Neuronal stem cell (in vitro differentiated cells): Measurements from ENCODE around the gene NFATC4.

Source experiments
- DNase-seq: peaks from one replicate; pipeline ENCODE4 v3.0.0-alpha.2; 2013; ENCODE audit warnings: low spot score
- H2AFZ ChIP-seq: one replicate; pipeline ENCODE4 v1.6.1; 2013; ENCODE audit warnings: mild to moderate bottlenecking, low read length, inconsistent platforms
- H2AK5ac ChIP-seq: 2 replicates; pipeline ENCODE4 v1.6.1; 2013; ENCODE audit warnings: low read depth, mild to moderate bottlenecking, inconsistent platforms, low read length, moderate library complexity, mixed read lengths
- H2BK120ac ChIP-seq: 2 replicates; pipeline ENCODE4 v1.6.1; 2013; ENCODE audit warnings: low read depth, mild to moderate bottlenecking, inconsistent platforms, low read length, moderate library complexity, mixed read lengths
- H2BK12ac ChIP-seq: one replicate; pipeline ENCODE4 v1.6.1; 2013; ENCODE audit warnings: low read length, inconsistent platforms
- H2BK15ac ChIP-seq: 2 replicates; pipeline ENCODE4 v1.6.1; 2013; ENCODE audit warnings: mild to moderate bottlenecking, low read length, inconsistent platforms, mixed read lengths
- H2BK5ac ChIP-seq: one replicate; pipeline ENCODE4 v1.6.1; 2013; ENCODE audit warnings: inconsistent platforms, mild to moderate bottlenecking, low read length, moderate library complexity
- H3K14ac ChIP-seq: one replicate; pipeline ENCODE4 v1.6.1; 2013; ENCODE audit warnings: low read length, inconsistent platforms
- H3K18ac ChIP-seq: 2 replicates; pipeline ENCODE4 v1.6.1; 2013; ENCODE audit warnings: low read length, inconsistent platforms
- H3K23ac ChIP-seq: 2 replicates; pipeline ENCODE4 v1.6.1; 2013; ENCODE audit warnings: low read depth, mild to moderate bottlenecking, mixed read lengths, low read length, inconsistent platforms; ENCODE audit not compliant: poor library complexity
- H3K27ac ChIP-seq: replicated peaks from 3 replicates; pipeline ENCODE4 v1.5.1; 2013; ENCODE audit warnings: low read length, inconsistent platforms
- H3K27me3 ChIP-seq, 3 experiments: 2 replicates each; pipeline ENCODE4 v1.6.1; 2013; ENCODE audit warnings: low read length in 3 of 3, mild to moderate bottlenecking in 2 of 3, inconsistent platforms in 1 of 3, low read depth in 1 of 3, mixed read lengths in 1 of 3, moderate library complexity in 1 of 3; ENCODE audit not compliant: control insufficient read depth in 3 of 3, insufficient read depth in 3 of 3
- H3K36me3 ChIP-seq, 2 donors: replicated peaks in 1 of 2; 2 replicates each; pipeline ENCODE4 v1.6.1; 2013; ENCODE audit warnings: low read length in 2 of 2; ENCODE audit not compliant: control insufficient read depth in 2 of 2, insufficient read depth in 2 of 2
- H3K4ac ChIP-seq: 2 replicates; pipeline ENCODE4 v1.6.1; 2013; ENCODE audit warnings: inconsistent platforms, mild to moderate bottlenecking, low read length, moderate library complexity
- H3K4me1 ChIP-seq, 2 donors: 1 replicate in 1 of 2; 2 replicates in 1 of 2; pipeline ENCODE4 v1.6.1; 2013; ENCODE audit warnings: low read length in 2 of 2, low read depth in 1 of 2; ENCODE audit not compliant: control insufficient read depth in 2 of 2, insufficient read depth in 1 of 2
- H3K4me2 ChIP-seq: one replicate; pipeline ENCODE4 v1.6.1; 2013; ENCODE audit warnings: mild to moderate bottlenecking, low read length, inconsistent platforms; ENCODE audit not compliant: insufficient read depth, poor library complexity, severe bottlenecking
- H3K4me3 ChIP-seq, 2 donors: 2 replicates each; pipeline ENCODE4 v1.5.1; 2013; ENCODE audit warnings: low read length in 2 of 2, mild to moderate bottlenecking in 2 of 2, inconsistent platforms in 1 of 2, moderate library complexity in 1 of 2
- H3K79me1 ChIP-seq: one replicate; pipeline ENCODE4 v1.6.1; 2013; ENCODE audit warnings: low read depth, mild to moderate bottlenecking, inconsistent platforms, low read length, moderate library complexity
- H3K9ac ChIP-seq: one replicate; pipeline ENCODE4 v1.6.1; 2013; ENCODE audit warnings: mild to moderate bottlenecking, low read depth, low read length, inconsistent platforms; ENCODE audit not compliant: poor library complexity
- H3K9me3 ChIP-seq, 2 donors: replicated peaks in 1 of 2; 2 replicates each; pipeline versions ENCODE3 to v1.6.1; 2013; ENCODE audit warnings: low read length in 2 of 2, mild to moderate bottlenecking in 2 of 2, inconsistent platforms in 1 of 2, low read depth in 1 of 2, mixed read lengths in 1 of 2, moderate library complexity in 1 of 2; ENCODE audit not compliant: control insufficient read depth in 2 of 2, insufficient read depth in 1 of 2
- H4K8ac ChIP-seq: one replicate; pipeline ENCODE4 v1.6.1; 2013; ENCODE audit warnings: low read depth, mild to moderate bottlenecking, inconsistent platforms, low read length, moderate library complexity
- H4K91ac ChIP-seq: one replicate; pipeline ENCODE4 v1.6.1; 2013; ENCODE audit warnings: low read length, low read depth, mild to moderate bottlenecking, inconsistent platforms; ENCODE audit not compliant: poor library complexity
- WGBS, 2 donors: extraction: QIAGEN DNeasy Blood & Tissue Kit; methylation state at CpG; one replicate each; pipeline ENCODE4 v1.1.7; 2013; ENCODE audit warnings: missing lambda C conversion rate in 2 of 2, mixed read lengths in 1 of 2; ENCODE audit not compliant: insufficient read length in 2 of 2, insufficient replicate concordance in 1 of 2; ENCODE audit errors: extremely low coverage in 2 of 2; 5-methylcytosine and 5-hydroxymethylcytosine counted together

The NFATC4 gene

GRCh38 chr14:24356208-24356607 is 11.8 kb upstream of the NFATC4 start:
- H3K4ac ChIP-seq, result no peak overlapping the region
- H3K27me3 ChIP-seq, result peaks cover 0 to 43% (median 9%) of the 10 kb centered on the region in 3 experiments
- no peak overlapping the region for H2BK15ac ChIP-seq
- DNase-seq, result no peak
- H2BK12ac ChIP-seq, result no peak overlapping the region
- no peak overlapping the region for H2AK5ac ChIP-seq
- no peak overlapping the region for H3K4me3 ChIP-seq
- no peaks in the 10 kb centered on the region for H3K79me1 ChIP-seq
- WGBS, 2 donors, result no CpG with 5 or more reads among the region's 4 CpGs
- no peak overlapping the region for H3K27ac ChIP-seq
- H2BK120ac ChIP-seq, result no peak overlapping the region
- no peaks in the 10 kb centered on the region for H3K36me3 ChIP-seq
- H3K18ac ChIP-seq, result no peak overlapping the region
- no peak overlapping the region for H3K9ac ChIP-seq
- H3K4me2 ChIP-seq, result no peak overlapping the region
- no peak overlapping the region for H2BK5ac ChIP-seq
- no peak overlapping the region for H4K91ac ChIP-seq
- no peaks in the 10 kb centered on the region for H3K9me3 ChIP-seq
- H3K14ac ChIP-seq, result no peak overlapping the region
- H4K8ac ChIP-seq, result no peak overlapping the region
- H3K4me1 ChIP-seq, result no peaks in the 10 kb centered on the region
- no peak overlapping the region for H2AFZ ChIP-seq
- H3K23ac ChIP-seq, result no peak overlapping the region

DNA sequence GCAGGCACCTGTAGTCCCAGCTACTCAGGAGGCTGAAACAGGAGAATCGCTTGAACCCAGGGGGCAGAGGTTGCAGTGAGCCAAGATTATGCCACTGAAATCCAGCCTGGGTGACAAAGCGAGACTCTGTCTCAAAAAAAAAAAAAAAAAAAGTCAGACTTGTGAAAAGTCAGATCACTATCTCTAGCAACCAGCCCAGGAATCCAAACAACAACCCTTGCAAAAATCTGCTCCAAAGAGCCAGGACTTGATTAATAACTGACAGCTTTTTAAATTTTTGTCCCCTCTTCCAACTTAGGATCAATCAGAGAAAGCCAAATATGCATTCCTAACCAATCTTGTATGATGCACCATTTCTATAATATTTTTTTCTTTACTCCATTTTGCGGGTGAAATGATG is 7.7 kb upstream of the NFATC4 start:
- H4K8ac ChIP-seq, result no peak overlapping the region
- H3K4ac ChIP-seq, result no peak overlapping the region
- no peak overlapping the region for H3K9ac ChIP-seq
- no CpG with 5 or more reads among the region's 3 CpGs for WGBS, 2 donors
- no peak overlapping the region for H4K91ac ChIP-seq
- no peak overlapping the region for H3K18ac ChIP-seq
- H3K36me3 ChIP-seq, result no peaks in the 10 kb centered on the region
- H3K23ac ChIP-seq, result no peak overlapping the region
- no peak overlapping the region for H2BK5ac ChIP-seq
- no peak overlapping the region for H2AFZ ChIP-seq
- H3K27ac ChIP-seq, result no peak overlapping the region
- H2BK12ac ChIP-seq, result no peak overlapping the region
- H3K4me1 ChIP-seq, result no peaks in the 10 kb centered on the region
- no peak overlapping the region for H3K4me2 ChIP-seq
- no peak overlapping the region for H3K14ac ChIP-seq
- H2BK120ac ChIP-seq, result no peak overlapping the region
- no peak overlapping the region for H2BK15ac ChIP-seq
- peaks cover 0 to 32% (median 2%) of the 10 kb centered on the region in 3 experiments for H3K27me3 ChIP-seq
- H3K79me1 ChIP-seq, result no peaks in the 10 kb centered on the region
- H3K9me3 ChIP-seq, result no peaks in the 10 kb centered on the region
- no peak overlapping the region for H3K4me3 ChIP-seq
- DNase-seq, result no peak
- H2AK5ac ChIP-seq, result no peak overlapping the region

DNA sequence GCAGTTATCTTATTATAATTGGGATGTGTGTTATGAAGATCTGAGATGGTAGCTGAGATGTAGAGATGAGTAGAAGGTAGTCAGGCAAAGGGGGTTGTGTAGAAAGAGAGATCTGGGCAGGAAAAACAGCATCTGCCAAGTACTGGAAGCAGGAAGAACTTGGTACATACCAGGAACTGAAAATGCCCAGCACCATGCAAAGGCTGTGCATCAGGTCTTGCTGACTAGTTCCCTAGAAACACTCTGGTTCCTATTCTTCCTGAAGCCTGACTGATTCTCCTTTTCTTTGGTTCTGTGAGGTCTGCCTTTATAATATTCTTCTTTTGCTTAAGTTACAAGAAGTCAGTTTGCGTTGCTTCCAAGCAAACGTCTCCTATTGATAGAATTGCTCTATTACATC is 6.7 kb upstream of the NFATC4 start:
- H3K27ac ChIP-seq, result no peak overlapping the region
- peaks cover 2 to 6% of the 10 kb centered on the region in 2 donors for H3K4me1 ChIP-seq
- no peak overlapping the region for H2BK120ac ChIP-seq
- H4K8ac ChIP-seq, result no peak overlapping the region
- H3K18ac ChIP-seq, result no peak overlapping the region
- no peak overlapping the region for H2AFZ ChIP-seq
- no peak overlapping the region for H4K91ac ChIP-seq
- WGBS, 2 donors, result no CpG with 5 or more reads among the region's 2 CpGs
- no peaks in the 10 kb centered on the region for H3K36me3 ChIP-seq
- H3K9ac ChIP-seq, result no peak overlapping the region
- H3K23ac ChIP-seq, result no peak overlapping the region
- H2BK12ac ChIP-seq, result no peak overlapping the region
- H2BK15ac ChIP-seq, result no peak overlapping the region
- H3K4ac ChIP-seq, result no peak overlapping the region
- no peak for DNase-seq
- no peaks in the 10 kb centered on the region for H3K9me3 ChIP-seq
- no peak overlapping the region for H3K4me3 ChIP-seq
- H3K4me2 ChIP-seq, result no peak overlapping the region
- no peaks in the 10 kb centered on the region for H3K79me1 ChIP-seq
- no peak overlapping the region for H3K14ac ChIP-seq
- H2AK5ac ChIP-seq, result no peak overlapping the region
- H2BK5ac ChIP-seq, result no peak overlapping the region
- H3K27me3 ChIP-seq, result peaks cover 0 to 32% (median 2%) of the 10 kb centered on the region in 3 experiments

- Histone ChIP-seq H3K14ac (no peak overlapping the region), H3K36me3 (no peaks in the 10 kb centered on the region), H3K4me3 (no peak overlapping the region), H3K9ac (no peak overlapping the region), H3K4me1 (peaks cover 2 to 6% of the 10 kb centered on the region in 2 donors), H2AK5ac (no peak overlapping the region), H3K4ac (no peak overlapping the region), H2BK12ac (no peak overlapping the region), H3K27ac (no peak overlapping the region), H2BK120ac (no peak overlapping the region), H3K18ac (no peak overlapping the region), H4K8ac (no peak overlapping the region), H3K27me3 (peaks cover 0 to 30% (median 2%) of the 10 kb centered on the region in 3 experiments), H3K9me3 (no peaks in the 10 kb centered on the region), H3K23ac (no peak overlapping the region), H3K79me1 (no peaks in the 10 kb centered on the region), H4K91ac (no peak overlapping the region), H3K4me2 (no peak overlapping the region), H2BK15ac (no peak overlapping the region), H2BK5ac (no peak overlapping the region), H2AFZ (no peak overlapping the region)
- no peak for DNase-seq
- no CpG with 5 or more reads among the region's 2 CpGs for WGBS, 2 donors
Measured at GRCh38 chr14:24362241-24362960, 5.6 kb upstream of the NFATC4 start.
